ENCODE results near the gene A3GALT2.

Gene A3GALT2

GRCh38 chr1:33330906-33331305 lies 10.0 kb upstream of the A3GALT2 start:
- DNase-seq: no peak

DNA sequence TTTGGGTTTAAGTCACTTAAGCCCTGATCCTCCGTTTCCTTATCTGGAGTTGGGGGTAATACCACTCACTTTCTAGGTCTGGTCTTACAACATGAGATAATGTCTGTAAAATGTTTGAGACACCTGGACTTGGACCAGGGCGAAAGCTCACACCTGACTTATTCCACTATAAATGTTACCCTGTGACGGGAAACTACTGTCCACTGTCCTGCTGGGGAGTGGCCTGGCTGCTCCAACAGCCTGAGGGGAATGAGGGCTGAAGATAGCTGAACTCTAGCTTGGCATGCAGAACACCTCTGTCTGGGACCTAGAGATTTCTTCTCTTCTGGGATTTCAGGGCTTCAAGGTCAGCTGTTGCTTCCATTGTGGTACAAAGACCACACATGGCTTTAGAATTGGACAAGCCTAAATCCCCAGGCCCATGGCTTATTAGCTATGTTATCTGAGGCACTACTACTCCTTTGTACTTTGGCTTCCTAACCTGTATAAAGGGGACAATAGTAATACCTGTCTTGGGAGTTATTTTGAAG lies 9.5 kb upstream of the A3GALT2 start:
- no peak for DNase-seq

- DNase-seq: no peak
Observed at GRCh38 chr1:33329600-33330305, 8.9 kb upstream of the A3GALT2 start.

GRCh38 chr1:33328817-33329216 lies 7.9 kb upstream of the A3GALT2 start:
- no peak for DNase-seq

- peak; percentile 81 for DNase-seq
Observed at GRCh38 chr1:33327587-33328325, 6.9 kb upstream of the A3GALT2 start.

DNA sequence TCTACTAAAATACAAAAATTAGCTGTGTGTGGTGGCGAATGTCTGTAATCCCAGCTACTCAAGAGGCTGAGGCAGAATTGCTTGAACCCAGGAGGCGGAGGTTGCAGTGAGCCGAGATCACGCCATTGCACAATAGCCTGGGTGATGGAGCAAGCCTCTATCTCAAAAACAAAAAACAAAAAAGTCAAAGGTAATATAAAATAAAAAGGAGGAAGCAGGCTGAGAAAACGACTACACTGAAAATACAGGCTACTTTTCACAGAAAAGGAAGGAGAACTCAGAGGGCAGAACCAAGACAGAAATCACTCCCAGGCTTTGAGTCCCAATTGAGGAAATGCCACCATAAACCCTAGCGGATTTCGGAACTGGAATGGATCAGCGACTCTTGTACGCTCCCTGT lies 5.9 kb upstream of the A3GALT2 start:
- DNase-seq: no peak

GRCh38 chr1:33324677-33325575 lies 4.0 kb upstream of the A3GALT2 start:
- no peak for DNase-seq

DNA sequence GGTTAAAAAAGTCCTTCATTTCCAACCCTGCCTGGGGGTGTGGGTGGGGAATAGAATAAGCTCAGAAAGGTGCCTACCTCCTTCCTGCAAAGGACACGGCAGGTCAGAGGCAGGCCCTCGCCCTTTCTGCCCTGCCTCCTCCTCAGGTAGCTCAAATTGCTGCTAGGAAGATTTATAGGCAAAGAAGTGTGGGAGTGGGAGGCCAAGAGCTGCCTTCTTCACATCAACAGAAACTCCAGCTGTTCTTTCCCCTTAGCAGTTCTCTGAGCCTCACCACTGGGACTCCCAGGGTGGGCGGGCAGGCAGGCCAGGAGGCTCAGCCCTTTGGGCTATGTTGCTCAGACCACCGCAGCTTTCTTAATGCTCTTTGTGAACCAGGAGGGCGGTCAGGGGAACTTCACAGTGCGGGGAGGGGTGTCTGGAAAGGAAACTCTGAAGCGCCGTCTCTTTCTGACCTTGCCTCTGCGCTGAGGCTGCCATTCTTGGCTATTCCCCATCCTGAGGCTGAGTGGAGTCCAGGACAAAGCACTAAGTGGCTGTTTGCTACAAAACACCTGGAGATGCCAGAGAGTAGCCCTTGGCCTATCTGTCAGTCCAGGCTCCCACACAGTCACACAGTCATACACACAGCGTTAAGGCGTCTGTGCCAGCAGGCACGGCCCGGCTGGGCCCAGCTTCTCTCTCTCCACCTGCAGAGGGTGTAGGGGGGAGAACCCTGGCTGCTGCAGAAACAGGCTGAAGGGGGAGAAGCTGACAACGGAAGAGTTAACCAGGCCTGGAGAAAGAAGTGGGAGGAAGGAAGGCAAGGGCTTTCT lies 3.0 kb upstream of the A3GALT2 start:
- DNase-seq: no peak

DNA sequence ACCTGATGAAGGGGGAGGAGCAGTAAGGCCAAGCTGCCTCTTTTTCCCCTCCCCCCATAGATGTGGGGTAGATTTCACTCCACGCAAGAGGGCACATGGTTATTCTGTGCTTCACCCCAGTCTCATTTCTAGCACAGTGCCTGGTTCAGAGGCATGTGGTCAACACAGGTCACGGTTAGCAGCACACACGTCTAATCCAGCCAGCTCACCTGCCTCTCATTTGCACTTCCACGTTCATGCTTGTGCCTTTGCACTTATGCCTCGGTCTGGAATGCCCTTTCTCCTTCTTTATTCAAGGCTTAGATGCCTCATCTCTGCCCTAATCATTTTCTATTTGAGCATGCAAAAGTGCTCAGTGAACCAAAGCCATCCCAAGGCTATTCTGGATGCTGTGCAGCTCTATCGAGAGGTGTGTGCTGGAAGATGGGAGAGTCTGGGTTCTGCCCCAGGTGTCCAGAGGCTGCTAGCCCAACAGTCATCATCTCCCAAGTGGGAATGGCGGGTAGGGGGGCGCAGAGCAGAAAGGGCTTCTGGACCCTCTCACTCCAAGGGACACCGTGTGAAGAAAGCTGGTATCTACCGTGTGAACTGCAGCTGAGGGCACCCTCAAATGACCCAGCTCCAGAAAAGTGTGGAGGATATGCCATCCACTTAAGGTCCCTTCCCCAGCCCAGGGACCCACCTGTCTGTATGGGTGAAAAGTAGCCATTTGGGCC lies 2.1 kb upstream of the A3GALT2 start:
- no peak for DNase-seq

DNA sequence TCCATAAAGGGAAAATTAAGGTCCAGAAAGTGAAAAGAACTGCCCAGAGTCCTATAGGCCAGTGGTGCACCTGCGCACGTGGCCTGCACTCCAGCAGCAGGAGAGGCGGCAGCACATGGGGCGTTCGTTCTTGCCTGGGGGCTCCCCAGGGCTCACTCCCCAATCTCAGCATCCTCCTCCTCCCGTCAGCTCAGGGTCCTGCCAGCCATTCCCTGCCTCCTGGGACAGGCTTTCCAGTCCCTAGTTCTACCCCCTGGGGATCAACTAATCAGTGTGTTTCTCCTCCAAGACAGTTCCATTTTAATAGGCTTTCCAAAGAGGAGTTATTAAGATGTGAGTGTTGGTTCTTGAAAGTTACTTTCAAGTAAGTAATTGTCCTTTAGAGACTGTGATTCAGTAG lies 1.2 kb upstream of the A3GALT2 start:
- no peak for DNase-seq

GRCh38 chr1:33321178-33321577 lies 280 bp upstream of the A3GALT2 start:
- no peak for DNase-seq

DNA sequence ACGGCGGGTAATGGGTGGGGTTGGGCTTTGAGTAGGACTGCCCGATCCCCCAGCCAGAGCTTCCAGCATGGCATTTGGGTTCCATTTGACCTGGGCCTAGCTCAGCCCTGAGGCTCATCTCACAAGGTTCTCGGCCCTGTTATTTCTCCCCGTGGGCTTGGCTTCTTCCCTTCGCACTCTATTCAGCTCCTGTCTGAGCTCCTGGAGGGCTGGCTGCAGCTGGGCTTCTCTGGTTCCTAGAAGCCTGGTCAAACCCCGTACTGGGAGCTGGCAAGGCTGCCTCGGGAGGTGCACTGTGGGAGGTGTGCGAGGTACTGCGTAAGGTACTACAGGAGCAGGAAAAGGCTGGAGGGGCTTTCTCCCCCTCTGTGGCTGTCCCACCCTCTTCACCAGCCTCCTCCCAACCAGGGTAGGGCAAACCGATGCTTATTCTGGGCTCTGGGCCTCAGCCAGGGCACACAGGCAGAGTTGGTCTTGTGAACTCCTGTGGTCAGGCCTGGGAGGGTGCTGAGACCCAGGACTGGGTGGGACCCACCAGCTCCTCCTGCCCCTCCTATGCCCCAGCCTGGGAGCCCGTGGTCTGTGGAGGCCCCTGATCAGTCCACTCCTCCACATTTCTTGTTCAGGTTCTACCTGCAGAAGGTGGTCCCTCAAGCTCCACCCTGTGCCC lies 814 bp downstream of the A3GALT2 start:
- no peak for DNase-seq

DNA sequence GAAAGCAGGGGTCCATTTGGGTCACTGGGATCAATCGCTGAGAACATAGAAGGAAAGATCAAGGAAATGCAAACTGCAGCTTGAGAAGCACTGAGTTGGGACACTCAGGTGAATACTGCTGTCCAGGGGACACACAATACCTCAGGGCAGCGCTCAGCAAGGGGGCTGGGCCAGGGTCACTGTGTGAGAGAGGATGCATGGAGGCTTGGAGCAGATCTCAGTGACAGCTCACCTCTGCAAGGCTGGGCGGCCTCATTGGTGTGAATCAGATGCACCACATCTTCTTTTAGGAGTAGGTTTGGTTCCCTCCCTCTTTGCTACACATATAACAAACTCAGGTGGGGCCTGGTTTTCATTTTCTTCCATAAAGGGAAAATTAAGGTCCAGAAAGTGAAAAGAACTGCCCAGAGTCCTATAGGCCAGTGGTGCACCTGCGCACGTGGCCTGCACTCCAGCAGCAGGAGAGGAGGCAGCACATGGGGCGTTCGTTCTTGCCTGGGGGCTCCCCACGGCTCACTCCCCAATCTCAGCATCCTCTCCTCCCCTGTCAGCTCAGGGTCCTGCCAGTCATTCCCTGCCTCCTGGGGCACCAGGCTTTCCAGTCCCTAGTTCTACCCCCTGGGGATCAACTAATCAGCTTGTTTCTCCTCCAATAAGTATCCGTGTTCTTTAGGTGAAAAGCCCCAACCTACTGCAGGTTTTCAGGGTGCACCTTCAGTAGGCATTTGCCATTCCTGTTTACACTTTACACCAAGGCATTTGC lies 1.5 kb downstream of the A3GALT2 start:
- DNase-seq: no peak

DNA sequence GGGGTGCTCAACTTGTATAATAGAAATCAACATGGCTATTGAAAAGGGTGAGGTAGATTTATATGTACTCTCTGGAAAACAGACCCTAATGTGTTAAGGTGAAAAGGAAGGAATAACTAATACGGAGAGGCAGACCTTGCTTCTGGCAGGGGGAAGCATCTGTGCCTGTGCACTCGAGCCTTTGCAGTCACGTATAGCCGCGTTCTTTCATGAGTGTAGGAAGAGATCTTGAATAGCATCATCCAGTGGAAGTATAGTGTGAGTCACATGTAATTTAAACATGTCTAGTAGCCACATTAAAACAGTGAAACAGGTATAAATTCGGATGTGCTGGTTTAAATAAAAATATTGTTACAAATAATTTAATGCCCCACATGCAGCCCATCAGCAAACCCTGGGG lies 3.0 kb downstream of the A3GALT2 start:
- DNase-seq: no peak

DNA sequence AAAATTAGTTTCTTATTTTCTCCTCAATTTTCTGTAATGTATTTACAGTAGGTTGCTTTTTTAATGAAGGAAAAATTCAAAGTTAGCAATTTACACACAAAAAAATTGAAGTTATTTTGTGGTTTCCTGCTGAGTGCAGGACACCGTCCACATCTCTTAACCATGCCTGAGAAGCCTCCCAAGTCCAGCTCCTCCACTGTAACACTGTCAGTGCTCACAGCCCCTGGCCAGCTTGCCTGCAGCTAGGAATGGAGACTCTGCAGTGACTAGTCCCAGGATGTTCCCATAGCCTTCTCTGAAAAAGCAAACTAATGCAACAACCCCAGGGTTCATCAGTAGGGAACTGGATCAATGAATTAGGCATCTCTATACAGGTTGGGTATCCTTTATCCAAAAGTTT lies 3.5 kb downstream of the A3GALT2 start:
- DNase-seq: no peak

- DNase-seq: no peak
Observed at GRCh38 chr1:33316601-33317000, 4.3 kb downstream of the A3GALT2 start.

DNA sequence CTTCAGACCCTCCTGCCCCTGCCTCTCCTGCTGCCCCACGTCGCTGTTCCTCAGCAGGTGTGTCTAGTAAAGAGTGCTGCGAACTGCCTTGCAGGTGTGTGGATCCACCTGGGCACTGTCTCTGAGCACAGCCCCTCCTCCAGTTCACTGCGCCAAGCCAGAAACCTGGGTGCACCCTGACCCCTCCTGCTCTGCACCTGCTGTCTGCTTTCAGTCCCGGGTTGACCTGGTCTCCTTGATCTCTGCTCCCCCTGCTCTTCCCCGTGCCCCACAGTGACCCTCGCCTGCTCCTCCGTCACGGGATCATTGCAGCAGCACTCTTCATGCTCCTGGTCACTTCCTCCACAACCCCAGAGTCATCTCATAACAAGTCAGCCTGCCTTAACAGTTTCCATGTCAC lies 6.5 kb downstream of the A3GALT2 start:
- DNase-seq: no peak

DNA sequence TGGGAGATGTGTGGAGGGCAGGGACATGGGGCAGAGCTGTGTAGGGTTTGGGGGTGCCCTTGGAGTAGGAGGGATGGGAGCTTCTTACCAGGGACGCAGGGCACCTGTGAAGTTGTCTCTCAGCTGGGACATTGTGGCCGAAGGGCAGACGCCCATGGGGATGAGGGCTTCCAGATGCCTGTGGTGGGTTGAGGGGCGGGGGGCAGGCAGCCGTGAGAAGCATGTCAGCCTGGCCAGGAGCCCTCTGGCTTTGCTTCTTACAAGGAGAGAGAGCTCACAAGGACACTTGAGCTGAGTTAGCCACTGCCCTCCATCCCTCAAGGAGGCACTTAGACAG lies 8.5 kb downstream of the A3GALT2 start:
- no peak for DNase-seq

DNA sequence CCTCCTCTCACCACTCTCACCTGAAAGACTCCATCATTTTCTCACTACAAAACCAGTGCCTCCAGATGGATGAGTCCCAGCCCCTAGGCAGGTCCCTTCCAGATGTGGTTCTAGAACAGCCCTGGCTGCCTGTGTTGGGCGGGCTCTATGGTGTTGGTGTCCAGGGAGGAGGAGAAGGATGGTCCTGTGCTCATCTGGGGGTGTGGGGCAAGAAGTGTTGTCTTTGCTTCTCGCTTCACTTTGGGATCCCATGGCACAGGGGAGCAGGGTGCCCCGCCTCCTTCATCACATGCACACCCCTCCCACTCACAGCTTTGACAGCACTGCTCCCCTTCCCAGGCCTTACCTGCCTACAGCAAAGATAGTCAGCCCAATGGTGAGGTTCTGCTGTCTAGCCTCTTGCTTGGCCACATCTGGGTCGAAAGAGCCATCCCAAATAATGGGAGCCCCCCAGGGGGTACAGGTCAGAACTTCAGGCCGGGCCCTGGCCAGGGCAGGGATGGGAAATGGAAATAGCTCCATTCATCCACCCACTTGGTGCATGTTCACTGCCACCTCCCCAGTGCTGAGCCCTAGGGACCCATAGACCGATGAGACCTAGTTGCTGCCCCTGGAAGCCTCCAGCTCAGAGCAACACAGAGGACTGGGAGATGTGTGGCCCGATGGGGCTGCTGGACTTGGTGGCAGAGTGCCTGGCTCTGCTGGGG lies 9.0 kb downstream of the A3GALT2 start:
- no peak for DNase-seq

- DNase-seq: no peak
Observed at GRCh38 chr1:33310702-33311101, 10.2 kb downstream of the A3GALT2 start.

All from T1000 (cell line).